GM21786 (cell line): ENCODE data around the gene SLC22A6.

Experiments
- ATAC-seq: cut with Tn5 transposase; IDR thresholded peaks from one replicate; pipeline ENCODE4 v1.9.1; 2021; ENCODE audit not compliant: unreplicated experiment

SLC22A6 gene

DNA sequence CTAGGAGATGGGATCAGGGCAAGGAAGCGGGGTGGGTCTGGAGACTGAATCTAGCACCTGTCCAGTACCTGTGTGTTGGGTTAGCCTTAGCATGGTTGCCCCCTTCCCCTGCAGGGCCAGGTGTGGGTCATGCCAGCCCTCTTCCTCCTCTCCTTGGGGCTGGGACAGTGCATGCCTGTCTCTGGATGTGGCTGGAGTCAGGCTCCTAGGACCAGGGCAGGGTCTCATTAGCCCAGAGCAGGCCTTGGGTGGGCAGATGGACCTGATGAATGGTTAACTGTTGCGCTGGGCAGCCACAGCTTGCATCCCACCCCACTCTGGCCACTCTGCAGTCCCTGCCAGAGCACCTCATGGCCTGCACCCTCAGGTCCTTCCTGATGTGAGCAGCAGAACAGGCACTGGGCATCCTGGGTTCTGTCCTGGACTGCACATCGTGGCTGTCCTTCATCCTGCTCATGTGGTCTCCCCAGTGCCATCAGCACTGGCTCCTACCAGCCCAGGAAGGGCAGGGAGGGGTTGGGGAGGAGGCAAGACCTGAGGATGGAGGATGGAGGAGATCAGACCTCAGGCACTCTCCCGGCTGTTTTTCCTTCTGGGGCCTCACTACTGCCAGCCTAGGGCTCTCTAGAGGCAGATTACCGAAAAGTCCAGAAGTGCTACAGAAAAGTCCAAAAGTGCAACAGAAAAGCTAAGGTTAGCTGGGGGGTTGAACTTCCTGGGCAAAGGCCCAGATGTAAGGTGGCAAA is 50.8 kb downstream of the SLC22A6 start:
- ATAC-seq: no peak

GRCh38 chr11:62933285-62933684 is 51.5 kb downstream of the SLC22A6 start:
- ATAC-seq: no peak

DNA sequence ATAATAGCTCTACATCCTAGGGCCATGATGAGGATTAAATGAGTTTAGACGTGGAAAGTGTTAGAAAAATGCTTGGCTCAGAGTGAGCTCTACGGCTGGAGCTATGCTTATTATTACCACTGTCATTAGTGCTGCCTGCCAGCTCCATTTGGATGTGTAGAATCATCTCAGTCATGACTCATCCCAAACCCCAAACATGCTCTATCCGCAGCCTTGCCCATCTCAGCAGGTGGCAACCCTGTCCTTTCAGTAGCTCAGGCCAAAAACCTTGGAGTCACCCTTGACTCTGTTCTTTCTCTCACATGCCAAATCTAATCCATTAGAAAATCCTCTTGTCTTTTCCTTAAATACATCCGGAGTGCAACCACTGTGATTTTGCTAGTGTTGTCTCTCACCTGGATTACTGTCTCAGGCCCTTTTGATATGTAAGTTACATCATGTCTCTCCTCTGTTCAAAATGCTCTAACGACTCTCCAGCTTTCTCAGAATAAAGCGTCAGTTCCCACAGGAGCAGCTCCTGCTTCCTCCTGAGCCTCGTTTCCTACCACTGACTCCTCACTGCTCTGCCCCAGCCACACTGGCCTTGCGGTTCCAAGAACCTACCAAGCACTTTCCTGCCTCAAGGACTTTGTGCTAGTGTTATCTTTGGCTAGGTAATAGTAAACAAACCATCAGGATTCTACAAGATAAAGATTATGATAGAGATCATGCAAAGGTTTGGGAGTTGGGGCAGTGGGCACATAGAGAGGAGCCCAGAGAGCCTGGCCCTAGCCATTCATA is 53.1 kb downstream of the SLC22A6 start:
- ATAC-seq: no peak

- no peak for ATAC-seq
Observed at GRCh38 chr11:62930666-62931065, 54.1 kb downstream of the SLC22A6 start.

DNA sequence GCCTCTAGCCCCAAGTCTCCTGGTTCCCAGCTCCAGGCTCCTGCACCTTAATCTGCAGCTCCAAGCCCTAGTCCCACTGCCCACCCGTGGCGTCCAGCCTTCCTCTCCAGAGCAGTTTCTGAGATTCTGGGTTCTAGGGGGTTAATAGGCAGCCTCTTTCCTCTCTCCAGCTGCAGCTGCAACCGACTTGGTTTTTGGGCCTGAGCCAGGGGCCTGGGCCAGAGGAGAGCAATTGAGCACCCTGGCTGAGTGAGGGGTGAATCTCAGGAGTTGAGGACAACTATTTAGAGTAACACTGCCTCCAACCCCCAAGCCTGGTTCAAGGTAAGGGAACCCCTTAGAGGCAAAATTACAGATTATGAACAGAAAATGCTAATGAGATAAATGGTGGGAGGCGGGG is 54.6 kb downstream of the SLC22A6 start:
- ATAC-seq: no peak

GRCh38 chr11:62928011-62928410 is 56.8 kb downstream of the SLC22A6 start:
- ATAC-seq: no peak

- no peak for ATAC-seq
Observed at GRCh38 chr11:62926680-62927455, 57.9 kb downstream of the SLC22A6 start.
